MM.1S (cell line): Measurements from ENCODE around the gene KCNQ4.

Experiments
- DNase-seq: peaks from one replicate; pipeline ENCODE4 v3.0.0-alpha.2; 2015
- H2AFZ ChIP-seq: fragments of 300-600 bp; sonication (generic); 2 replicates; pipeline ENCODE4 v1.6.0; 2016; ENCODE audit warnings: antibody characterized with exemption, low read length
- H3F3A ChIP-seq: fragments of 300-600 bp; sonication (generic); 2 replicates; pipeline ENCODE4 v1.6.1; 2016; ENCODE audit warnings: mild to moderate bottlenecking, antibody characterized with exemption, low read length, moderate library complexity, mixed read lengths; ENCODE audit not compliant: insufficient read depth
- H3K27ac ChIP-seq: fragments of 300-600 bp; sonication (generic); 2 replicates; pipeline ENCODE4 v1.5.1; 2016; ENCODE audit warnings: mild to moderate bottlenecking, low read length
- H3K27me3 ChIP-seq: fragments of 300-600 bp; sonication (generic); replicated peaks from 2 replicates; pipeline ENCODE4 v1.6.0; 2016; ENCODE audit warnings: low read length; ENCODE audit not compliant: insufficient read depth
- H3K36me3 ChIP-seq: fragments of 300-600 bp; sonication (generic); replicated peaks from 2 replicates; pipeline ENCODE4 v1.6.1; 2016; ENCODE audit warnings: mild to moderate bottlenecking, low read length, mixed read lengths; ENCODE audit not compliant: insufficient read depth
- H3K4me1 ChIP-seq: fragments of 300-600 bp; sonication (generic); 2 replicates; pipeline ENCODE4 v1.6.1; 2016; ENCODE audit warnings: low read length, mixed read lengths
- H3K4me2 ChIP-seq: fragments of 300-600 bp; sonication (generic); 2 replicates; pipeline ENCODE4 v1.6.0; 2016; ENCODE audit warnings: low read depth, low read length
- H3K4me3 ChIP-seq: fragments of 300-600 bp; sonication (generic); 2 replicates; pipeline ENCODE4 v1.5.1; 2016; ENCODE audit warnings: low read length, mixed read lengths
- H3K79me2 ChIP-seq: fragments of 300-600 bp; sonication (generic); 2 replicates; pipeline ENCODE4 v1.6.1; 2016; ENCODE audit warnings: mixed run types, low read length, mixed read lengths
- H3K9ac ChIP-seq: fragments of 300-600 bp; sonication (generic); 2 replicates; pipeline ENCODE4 v1.6.1; 2016; ENCODE audit warnings: low read length, mixed read lengths
- H3K9me2 ChIP-seq: fragments of 300-600 bp; sonication (generic); replicated peaks from 2 replicates; pipeline ENCODE4 v1.6.1; 2016; ENCODE audit warnings: mild to moderate bottlenecking, low read length, mixed read lengths; ENCODE audit not compliant: insufficient read depth
- H3K9me3 ChIP-seq: fragments of 300-600 bp; sonication (generic); replicated peaks from 2 replicates; pipeline ENCODE4 v1.6.1; 2016; ENCODE audit warnings: mild to moderate bottlenecking, low read length, mixed read lengths; ENCODE audit not compliant: insufficient read depth
- H4K20me1 ChIP-seq: fragments of 300-600 bp; sonication (generic); 2 replicates; pipeline ENCODE4 v1.6.1; 2016; ENCODE audit warnings: mild to moderate bottlenecking, low read length, moderate library complexity, mixed read lengths; ENCODE audit not compliant: insufficient read depth
- CTCF ChIP-seq: fragments of 300-600 bp; sonication (generic); IDR thresholded peaks from 2 replicates; pipeline ENCODE4 v1.5.1; 2016; ENCODE audit warnings: antibody characterized with exemption, low read length, mixed read lengths
- EZH2 ChIP-seq: fragments of 300-600 bp; sonication (generic); optimal IDR thresholded peaks from 2 replicates; pipeline ENCODE3; 2017; ENCODE audit warnings: low read depth, mild to moderate bottlenecking, antibody characterized with exemption, low read length, mixed read lengths
- EZH2phosphoT487 ChIP-seq: fragments of 300-600 bp; sonication (generic); IDR thresholded peaks from 2 replicates; pipeline ENCODE4 v1.6.1; 2018; ENCODE audit warnings: antibody characterized with exemption, low read length

The KCNQ4 gene

GRCh38 chr1:40792036-40792435 is 8.4 kb downstream of the KCNQ4 start:
- Histone ChIP-seq H3K9ac (no peak overlapping the region), H3F3A (no peaks in the 10 kb centered on the region), H2AFZ (no peak overlapping the region), H3K27ac (no peak overlapping the region), H3K4me3 (no peak overlapping the region), H3K9me3 (no peaks in the 10 kb centered on the region), H3K79me2 (no peaks in the 10 kb centered on the region), H4K20me1 (no peaks in the 10 kb centered on the region), H3K4me1 (no peaks in the 10 kb centered on the region), H3K9me2 (no peaks in the 10 kb centered on the region), H3K27me3 (no peaks in the 10 kb centered on the region), H3K36me3 (no peaks in the 10 kb centered on the region), H3K4me2 (no peak overlapping the region)
- no peak for DNase-seq
- TF ChIP-seq EZH2 (no peak), EZH2phosphoT487 (no peak), CTCF (no peak)

- Histone ChIP-seq H3K4me2 (no peak overlapping the region), H4K20me1 (no peaks in the 10 kb centered on the region), H3K9me3 (no peaks in the 10 kb centered on the region), H3K9ac (no peak overlapping the region), H3K9me2 (no peaks in the 10 kb centered on the region), H3K36me3 (no peaks in the 10 kb centered on the region), H3K79me2 (no peaks in the 10 kb centered on the region), H2AFZ (no peak overlapping the region), H3K27me3 (no peaks in the 10 kb centered on the region), H3F3A (no peaks in the 10 kb centered on the region), H3K4me1 (no peaks in the 10 kb centered on the region), H3K27ac (no peak overlapping the region), H3K4me3 (no peak overlapping the region)
- no peak for DNase-seq
- TF ChIP-seq EZH2 (no peak), EZH2phosphoT487 (no peak), CTCF (no peak)
These were observed 10.0 kb downstream of the KCNQ4 start for GRCh38 chr1:40793617-40794016.

- H3K9me3 ChIP-seq, result no peaks in the 10 kb centered on the region
- DNase-seq, result no peak
- H3K9ac ChIP-seq, result no peak overlapping the region
- H3K27ac ChIP-seq, result no peak overlapping the region
- no peaks in the 10 kb centered on the region for H3K9me2 ChIP-seq
- no peaks in the 10 kb centered on the region for H3K36me3 ChIP-seq
- H3K27me3 ChIP-seq, result no peaks in the 10 kb centered on the region
- no peak overlapping the region for H3K4me2 ChIP-seq
- TF ChIP-seq EZH2phosphoT487, result no peak
- TF ChIP-seq EZH2, result no peak
- TF ChIP-seq CTCF, result no peak
- no peaks in the 10 kb centered on the region for H3F3A ChIP-seq
- H4K20me1 ChIP-seq, result no peaks in the 10 kb centered on the region
- no peak overlapping the region for H3K4me3 ChIP-seq
- no peaks in the 10 kb centered on the region for H3K4me1 ChIP-seq
- no peaks in the 10 kb centered on the region for H3K79me2 ChIP-seq
- H2AFZ ChIP-seq, result no peak overlapping the region
These were observed 10.5 kb downstream of the KCNQ4 start for GRCh38 chr1:40794048-40794447.
